Activated T-cell treated with anti-CD3 and anti-CD28 coated beads for 48 hours (primary cell): ENCODE data around the gene PROB1.
A peak's percentile ranks its signal among the peaks of the same experiment; 100 is the strongest.
"Not testable (repeated sequence)": the region's sequence is repeated elsewhere in the genome, so short reads cannot be mapped to it uniquely, and the experiment has no call there.

Source experiments
- DNase-seq: peaks from one replicate; pipeline ENCODE4 v3.0.0-alpha.2; 2020; ENCODE audit warnings: low read depth

The PROB1 gene

GRCh38 chr5:139414581-139415130 is 19.8 kb upstream of the PROB1 start:
- DNase-seq = no peak

GRCh38 chr5:139413963-139414362 is 19.1 kb upstream of the PROB1 start:
- no peak for DNase-seq

- DNase-seq = no peak
These were observed 18.2 kb upstream of the PROB1 start for GRCh38 chr5:139413153-139413552.

- no peak for DNase-seq
These were observed 16.3 kb upstream of the PROB1 start for GRCh38 chr5:139410993-139411828.

GRCh38 chr5:139410121-139410992 is 15.5 kb upstream of the PROB1 start:
- DNase-seq = no peak

GRCh38 chr5:139409116-139409515 is 14.2 kb upstream of the PROB1 start:
- DNase-seq = not testable (repeated sequence)

- DNase-seq = no peak
These were observed 13.3 kb upstream of the PROB1 start for GRCh38 chr5:139408191-139408590.

GRCh38 chr5:139407517-139407916 is 12.6 kb upstream of the PROB1 start:
- no peak for DNase-seq

GRCh38 chr5:139406963-139407362 is 12.1 kb upstream of the PROB1 start:
- no peak for DNase-seq

- no peak for DNase-seq
These were observed 9.6 kb upstream of the PROB1 start for GRCh38 chr5:139404484-139404840.

- peak; percentile 97 for DNase-seq
These were observed 9.0 kb upstream of the PROB1 start, which contains the start of gene SPATA24 for GRCh38 chr5:139403787-139404483. SPATA24 (minus strand) TSS chr5:139404089; CDS start chr5:139404060, 29 bp downstream.

- DNase-seq = no peak
These were observed 8.5 kb upstream of the PROB1 start for GRCh38 chr5:139403418-139403786.

- DNase-seq = no peak
These were observed 7.8 kb upstream of the PROB1 start for GRCh38 chr5:139402561-139403158.

GRCh38 chr5:139401546-139401945 is 6.6 kb upstream of the PROB1 start:
- DNase-seq = no peak

- no peak for DNase-seq
These were observed 4.7 kb upstream of the PROB1 start for GRCh38 chr5:139399501-139400121.

GRCh38 chr5:139397921-139398320 is 3.0 kb upstream of the PROB1 start:
- DNase-seq = no peak

GRCh38 chr5:139396691-139397090 is 1.8 kb upstream of the PROB1 start:
- DNase-seq = no peak

GRCh38 chr5:139395844-139396640 is 1.1 kb upstream of the PROB1 start:
- no peak for DNase-seq

GRCh38 chr5:139394123-139394653 is 716 bp downstream of the PROB1 start:
- DNase-seq = no peak

- no peak for DNase-seq
These were observed 1.3 kb downstream of the PROB1 start for GRCh38 chr5:139393497-139394122.
